B cell (primary cell): ENCODE data around the gene ROR2. TPM values are rescaled to one million over a fixed set of nuclear protein-coding genes. Genes with fewer than 3 reads are reported as not detected.

ENCODE experiments used
- ATAC-seq: fragments of 200-7000 bp; cut with Tn5 transposase; one replicate; pipeline ENCODE4 v1.10.0; 2021; ENCODE audit warnings: low read depth, mild to moderate bottlenecking, moderate number of reproducible peaks, moderate library complexity
- CTCF ChIA-PET: fragments of 350-600 bp; sonication (Branson Sonifier 250); formaldehyde crosslinking; loops from one replicate; lab custom pipeline; 2021; ENCODE audit warnings: antibody characterized with exemption, inconsistent platforms; lab: Charles Lee
- POLR2A ChIA-PET: fragments of 350-600 bp; sonication (Branson Sonifier 250); formaldehyde crosslinking; loops from one replicate; lab custom pipeline; 2021; ENCODE audit warnings: antibody characterized with exemption; lab: Charles Lee
- DNase-seq: peaks from one replicate; pipeline ENCODE4 v3.0.0; 2013
- H2AFZ ChIP-seq: 2 replicates; pipeline ENCODE4 v1.6.1; 2012; ENCODE audit warnings: mild to moderate bottlenecking, low read depth, low read length; ENCODE audit not compliant: insufficient read depth, poor library complexity, severe bottlenecking
- H3K27ac ChIP-seq, 2 donors: 1 replicate in 1 of 2; 2 replicates in 1 of 2; pipeline ENCODE4 v1.5.1; 2012 to 2013; ENCODE audit warnings: low read length in 2 of 2, mild to moderate bottlenecking in 2 of 2, moderate library complexity in 1 of 2
- H3K27me3 ChIP-seq, 4 experiments: fragments of 200-600 bp in 1 of 4; sonication (generic) in 1 of 4; replicated peaks in 1 of 4; 1 replicate in 2 of 4; 2 replicates in 2 of 4; pipeline versions ENCODE4 v1.6.1 to v1.7.0; 2013 to 2016; ENCODE audit warnings: low read length in 3 of 4, mild to moderate bottlenecking in 2 of 4, mixed read lengths in 1 of 4, moderate library complexity in 1 of 4; ENCODE audit not compliant: insufficient read depth in 4 of 4, control insufficient read depth in 3 of 4; ENCODE audit errors: control extremely low read depth in 1 of 4
- H3K36me3 ChIP-seq, 2 experiments: replicated peaks in 1 of 2; 1 replicate in 1 of 2; 2 replicates in 1 of 2; pipeline versions ENCODE4 v1.6.1 to v1.7.1; 2013; ENCODE audit warnings: low read length in 1 of 2; ENCODE audit not compliant: insufficient read depth in 2 of 2, control insufficient read depth in 1 of 2; ENCODE audit errors: control extremely low read depth in 1 of 2, extremely low read depth in 1 of 2
- H3K4me1 ChIP-seq, 2 donors: fragments of 200-600 bp in 1 of 2; sonication (generic) in 1 of 2; 1 replicate in 1 of 2; 2 replicates in 1 of 2; pipeline versions ENCODE4 v1.5.1 to v1.6.1; 2013 to 2017; ENCODE audit warnings: low read length in 2 of 2; ENCODE audit not compliant: control insufficient read depth in 2 of 2, insufficient read depth in 2 of 2
- H3K4me2 ChIP-seq: replicated peaks from 2 replicates; pipeline ENCODE3; 2012; ENCODE audit warnings: mild to moderate bottlenecking, low read depth, low read length; ENCODE audit not compliant: poor library complexity, severe bottlenecking
- H3K4me3 ChIP-seq, 5 experiments: fragments of 200-600 bp in 1 of 5; sonication (generic) in 1 of 5; 1 replicate in 3 of 5; 2 replicates in 2 of 5; pipeline versions ENCODE4 v1.5.1 to v1.7.0; 2011 to 2016; ENCODE audit warnings: low read length in 4 of 5, mild to moderate bottlenecking in 4 of 5, low read depth in 2 of 5, control low read depth in 1 of 5, moderate library complexity in 1 of 5; ENCODE audit not compliant: insufficient read depth in 1 of 5; ENCODE audit errors: control extremely low read depth in 1 of 5, extremely low read depth in 1 of 5
- H3K79me2 ChIP-seq: fragments of 200-600 bp; sonication (generic); one replicate; pipeline ENCODE4 v1.6.0; 2016; ENCODE audit warnings: low read length; ENCODE audit not compliant: control insufficient read depth, insufficient read depth
- H3K9ac ChIP-seq: fragments of 200-600 bp; sonication (generic); 2 replicates; pipeline ENCODE4 v1.6.1; 2017; ENCODE audit warnings: mild to moderate bottlenecking, low read length, moderate library complexity
- H3K9me3 ChIP-seq, 3 donors: one replicate each; pipeline versions ENCODE4 v1.6.1 to v1.7.1; 2013; ENCODE audit warnings: low read length in 2 of 3; ENCODE audit not compliant: control insufficient read depth in 2 of 3, insufficient read depth in 1 of 3; ENCODE audit errors: control extremely low read depth in 1 of 3
- H4K20me1 ChIP-seq: 2 replicates; pipeline ENCODE4 v1.6.0; 2012; ENCODE audit warnings: mild to moderate bottlenecking, low read length; ENCODE audit not compliant: insufficient read depth, control insufficient read depth, poor library complexity, severe bottlenecking
- H3K27ac Mint-ChIP-seq: one replicate; pipeline ENCODE4 v1.8.0; 2021; ENCODE audit warnings: mixed read lengths
- H3K27me3 Mint-ChIP-seq: one replicate; pipeline ENCODE4 v1.8.0; 2021; ENCODE audit warnings: mixed read lengths
- H3K4me1 Mint-ChIP-seq: one replicate; pipeline ENCODE4 v1.8.0; 2021; ENCODE audit warnings: mixed read lengths
- H3K4me3 Mint-ChIP-seq: one replicate; pipeline ENCODE4 v1.8.0; 2021; ENCODE audit warnings: mixed read lengths
- H3K9me3 Mint-ChIP-seq: one replicate; pipeline ENCODE4 v1.8.0; 2022; ENCODE audit warnings: mixed read lengths; ENCODE audit not compliant: insufficient read depth
- EZH2 ChIP-seq: IDR thresholded peaks from 2 replicates; pipeline ENCODE4 v1.6.1; 2012; ENCODE audit warnings: borderline replicate concordance, low read depth, mild to moderate bottlenecking, moderate library complexity, low read length; ENCODE audit not compliant: insufficient read depth, poor library complexity, severe bottlenecking
- WGBS: methylation state at CpG from one replicate; pipeline ENCODE4 v1.1.5; 2013; ENCODE audit warnings: missing lambda C conversion rate; ENCODE audit not compliant: insufficient coverage; 5-methylcytosine and 5-hydroxymethylcytosine counted together
- intact Hi-C: fragments of 100-400 bp; cut with micrococcal nuclease; formaldehyde crosslinking; loops from one replicate; pipeline ENCODE4 v1.10.0; 2022
- polyA plus RNA-seq: library from polyadenylated mRNA; depleted of rRNA; stranded (reverse); fragments of >200 nt; gene quantifications from 2 replicates; pipeline ENCODE4 v1.2.3, GENCODE V29; 2012
- total RNA-seq, 2 donors: library from RNA; stranded (reverse); fragments of 120-200 nt in 1 of 2; gene quantifications; 1 replicate in 1 of 2; 2 replicates in 1 of 2; pipeline versions ENCODE4 v1.2.3 to v1.2.4, GENCODE V29; 2013 to 2022
- TF ChIP-seq, protein P1 (sequence below): fragments of 200-600 bp; IDR thresholded peaks from one replicate; pipeline ENCODE4 v1.8.0; 2022; ENCODE audit warnings: antibody characterized with exemption, mild to moderate bottlenecking

The ROR2 gene
- total and polyA plus RNA-seq, 2 donors (not counting 1 experiment from before 2014, with no cell fraction given) = 0.21 to 0.49 TPM

GRCh38 chr9:91771864-91772263 is 178.2 kb downstream of the ROR2 start:
- intact Hi-C loops = loop anchor here (10.0 kb wide), 1 partner anchor 113 kb away; no protein-coding TSS in a partner anchor
- Histone ChIP-seq H3K79me2 (no peaks in the 10 kb centered on the region), H3K4me3 (no peak overlapping the region), H3K9me3 (peaks cover 0 to 3% (median 0%) of the 10 kb centered on the region in 3 donors), H3K4me1 (peaks cover 0 to 4% of the 10 kb centered on the region in 2 donors), H4K20me1 (no peaks in the 10 kb centered on the region), H3K27ac (no peak overlapping the region), H3K27me3 (peaks cover 0 to 12% (median 1%) of the 10 kb centered on the region in 4 experiments), H3K36me3 (no peaks in the 10 kb centered on the region), H2AFZ (no peak overlapping the region), H3K9ac (no peak overlapping the region), H3K4me2 (no peak overlapping the region)
- POLR2A ChIA-PET = no interaction called here
- Mint-ChIP-seq H3K27ac (no peak overlapping the region), H3K27me3 (peaks cover 35% of the 10 kb centered on the region), H3K4me3 (no peak overlapping the region), H3K4me1 (no peaks in the 10 kb centered on the region), H3K9me3 (no peaks in the 10 kb centered on the region)
- TF ChIP-seq, protein P1, sequence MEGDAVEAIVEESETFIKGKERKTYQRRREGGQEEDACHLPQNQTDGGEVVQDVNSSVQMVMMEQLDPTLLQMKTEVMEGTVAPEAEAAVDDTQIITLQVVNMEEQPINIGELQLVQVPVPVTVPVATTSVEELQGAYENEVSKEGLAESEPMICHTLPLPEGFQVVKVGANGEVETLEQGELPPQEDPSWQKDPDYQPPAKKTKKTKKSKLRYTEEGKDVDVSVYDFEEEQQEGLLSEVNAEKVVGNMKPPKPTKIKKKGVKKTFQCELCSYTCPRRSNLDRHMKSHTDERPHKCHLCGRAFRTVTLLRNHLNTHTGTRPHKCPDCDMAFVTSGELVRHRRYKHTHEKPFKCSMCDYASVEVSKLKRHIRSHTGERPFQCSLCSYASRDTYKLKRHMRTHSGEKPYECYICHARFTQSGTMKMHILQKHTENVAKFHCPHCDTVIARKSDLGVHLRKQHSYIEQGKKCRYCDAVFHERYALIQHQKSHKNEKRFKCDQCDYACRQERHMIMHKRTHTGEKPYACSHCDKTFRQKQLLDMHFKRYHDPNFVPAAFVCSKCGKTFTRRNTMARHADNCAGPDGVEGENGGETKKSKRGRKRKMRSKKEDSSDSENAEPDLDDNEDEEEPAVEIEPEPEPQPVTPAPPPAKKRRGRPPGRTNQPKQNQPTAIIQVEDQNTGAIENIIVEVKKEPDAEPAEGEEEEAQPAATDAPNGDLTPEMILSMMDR = no peak
- TF ChIP-seq EZH2 = no peak
- CTCF ChIA-PET = interaction anchor here (0.8 to 1.6 kb wide), 4 partner anchors 8 to 857 kb away, joined by 3 to 6 read pairs (median 3); no protein-coding TSS in a partner anchor
- DNase-seq (no peak), ATAC-seq (no peak)
- WGBS = no CpG with 5 or more reads among the region's 4 CpGs

DNA sequence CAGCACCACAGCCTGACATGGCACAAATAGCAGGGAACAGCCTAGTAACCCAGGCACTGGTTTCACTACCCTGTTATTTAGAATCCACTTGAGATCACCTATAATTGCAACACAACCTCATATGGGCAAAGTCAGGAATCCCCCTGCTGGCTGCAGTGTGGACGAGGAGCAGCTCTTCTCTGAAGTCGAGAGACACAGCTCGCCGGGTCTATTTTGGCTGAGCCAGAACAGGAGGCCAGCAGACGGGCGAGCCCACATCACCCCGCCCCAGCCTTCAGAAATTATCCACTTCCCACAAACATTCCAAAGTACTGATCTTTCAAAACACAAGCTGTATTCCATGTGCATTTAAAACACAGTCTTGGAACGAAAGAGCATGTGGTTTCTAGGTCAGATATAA is 179.0 kb downstream of the ROR2 start:
- ChIA-PET POLR2A (no interaction called here), CTCF (interaction anchor here (1.1 to 1.6 kb wide), 3 partner anchors 8 to 856 kb away, joined by 3 to 6 read pairs (median 3); no protein-coding TSS in a partner anchor)
- Histone ChIP-seq H4K20me1 (no peaks in the 10 kb centered on the region), H3K79me2 (no peaks in the 10 kb centered on the region), H2AFZ (no peak overlapping the region), H3K4me2 (no peak overlapping the region), H3K36me3 (no peaks in the 10 kb centered on the region), H3K27ac (no peak overlapping the region), H3K9ac (no peak overlapping the region), H3K9me3 (peaks cover 0 to 3% (median 0%) of the 10 kb centered on the region in 3 donors), H3K27me3 (peaks cover 0 to 15% (median 4%) of the 10 kb centered on the region in 4 experiments), H3K4me3 (no peak overlapping the region), H3K4me1 (peaks cover 0 to 4% of the 10 kb centered on the region in 2 donors)
- Mint-ChIP-seq H3K27ac (no peak overlapping the region), H3K4me1 (no peaks in the 10 kb centered on the region), H3K4me3 (no peak overlapping the region), H3K9me3 (no peaks in the 10 kb centered on the region), H3K27me3 (peaks cover 36% of the 10 kb centered on the region)
- DNase-seq (no peak), ATAC-seq (no peak)
- no peak for TF ChIP-seq EZH2
- TF ChIP-seq, protein P1 = no peak
- 90% methylated on average over 5 of the region's 8 CpGs for WGBS
- intact Hi-C loops = loop anchor here (10.0 kb wide), 1 partner anchor 114 kb away; no protein-coding TSS in a partner anchor
